HFFc6 (cell line): ENCODE results near the gene GRB2. TPM values are rescaled to one million over a fixed set of nuclear protein-coding genes. Genes with fewer than 3 reads are reported as not detected.

ENCODE experiments used
- DNase-seq: peaks from one replicate; pipeline ENCODE4 v3.0.0-alpha.2; 2018
- H3K27ac Mint-ChIP-seq: 2 replicates; pipeline ENCODE4 v1.8.0; 2020; ENCODE audit warnings: mild to moderate bottlenecking, mixed read lengths
- H3K27me3 Mint-ChIP-seq: 2 replicates; pipeline ENCODE4 v1.8.0; 2021; ENCODE audit warnings: mild to moderate bottlenecking, moderate library complexity, mixed read lengths; ENCODE audit not compliant: insufficient read depth
- H3K36me3 Mint-ChIP-seq: 2 replicates; pipeline ENCODE4 v1.8.0; 2021; ENCODE audit warnings: low read depth, mixed read lengths
- H3K4me1 Mint-ChIP-seq: 2 replicates; pipeline ENCODE4 v1.8.0; 2020; ENCODE audit warnings: low read depth, mixed read lengths
- H3K4me3 Mint-ChIP-seq: 2 replicates; pipeline ENCODE4 v1.8.0; 2020; ENCODE audit warnings: mild to moderate bottlenecking, moderate library complexity, mixed read lengths
- H3K9me3 Mint-ChIP-seq: 2 replicates; pipeline ENCODE4 v1.8.0; 2020; ENCODE audit warnings: mild to moderate bottlenecking, mixed read lengths
- CTCF ChIP-seq: fragments of 200-600 bp; sonication (generic); IDR thresholded peaks from 2 replicates; pipeline ENCODE4 v1.5.0; 2021; ENCODE audit warnings: antibody characterized with exemption, mild to moderate bottlenecking
- total RNA-seq, 6 experiments: library from RNA; stranded (reverse); fragmentation: NEBNext Ultra II Directional; extraction: Animal tissue kit (Norgen Biotek cat#: 25700); gene quantifications; 2 replicates in 1 of 6; 3 replicates in 5 of 6; pipeline ENCODE4 v1.2.3, GENCODE V29; 2021

GRB2 gene
- total RNA-seq, 6 experiments from 2014 or later: 104 to 138 (median 116) TPM

GRCh38 chr17:75273977-75274708 is 131.3 kb downstream of the GRB2 start:
- peak overlapping the region; percentile 27 for H3K27ac Mint-ChIP-seq
- peak; percentile 70 for DNase-seq
- no peaks in the 10 kb centered on the region for H3K36me3 Mint-ChIP-seq
- H3K27me3 Mint-ChIP-seq: no peaks in the 10 kb centered on the region
- no peak overlapping the region for H3K4me3 Mint-ChIP-seq
- peaks cover 52% of the 10 kb centered on the region for H3K4me1 Mint-ChIP-seq
- TF ChIP-seq CTCF: no peak
- H3K9me3 Mint-ChIP-seq: no peaks in the 10 kb centered on the region

GRCh38 chr17:75272848-75273184 is 132.7 kb downstream of the GRB2 start:
- Mint-ChIP-seq H3K9me3 (no peaks in the 10 kb centered on the region), H3K36me3 (no peaks in the 10 kb centered on the region), H3K27ac (peak overlapping the region; percentile 25; the same call in 1 of the 2 replicates), H3K4me1 (peaks cover 48% of the 10 kb centered on the region), H3K4me3 (peak overlapping the region; percentile 5), H3K27me3 (no peaks in the 10 kb centered on the region)
- no peak for TF ChIP-seq CTCF
- DNase-seq: no peak

- H3K27ac Mint-ChIP-seq: peak overlapping the region; percentile 38
- peak overlapping the region; percentile 75 for H3K4me3 Mint-ChIP-seq
- no peaks in the 10 kb centered on the region for H3K36me3 Mint-ChIP-seq
- no peaks in the 10 kb centered on the region for H3K27me3 Mint-ChIP-seq
- peaks cover 42% of the 10 kb centered on the region for H3K4me1 Mint-ChIP-seq
- DNase-seq: peak; percentile 68
- H3K9me3 Mint-ChIP-seq: no peaks in the 10 kb centered on the region
- TF ChIP-seq CTCF: peak; percentile 15; the same call in 1 of the 2 replicates
Observed at GRCh38 chr17:75271955-75272847, 133.3 kb downstream of the GRB2 start.

DNA sequence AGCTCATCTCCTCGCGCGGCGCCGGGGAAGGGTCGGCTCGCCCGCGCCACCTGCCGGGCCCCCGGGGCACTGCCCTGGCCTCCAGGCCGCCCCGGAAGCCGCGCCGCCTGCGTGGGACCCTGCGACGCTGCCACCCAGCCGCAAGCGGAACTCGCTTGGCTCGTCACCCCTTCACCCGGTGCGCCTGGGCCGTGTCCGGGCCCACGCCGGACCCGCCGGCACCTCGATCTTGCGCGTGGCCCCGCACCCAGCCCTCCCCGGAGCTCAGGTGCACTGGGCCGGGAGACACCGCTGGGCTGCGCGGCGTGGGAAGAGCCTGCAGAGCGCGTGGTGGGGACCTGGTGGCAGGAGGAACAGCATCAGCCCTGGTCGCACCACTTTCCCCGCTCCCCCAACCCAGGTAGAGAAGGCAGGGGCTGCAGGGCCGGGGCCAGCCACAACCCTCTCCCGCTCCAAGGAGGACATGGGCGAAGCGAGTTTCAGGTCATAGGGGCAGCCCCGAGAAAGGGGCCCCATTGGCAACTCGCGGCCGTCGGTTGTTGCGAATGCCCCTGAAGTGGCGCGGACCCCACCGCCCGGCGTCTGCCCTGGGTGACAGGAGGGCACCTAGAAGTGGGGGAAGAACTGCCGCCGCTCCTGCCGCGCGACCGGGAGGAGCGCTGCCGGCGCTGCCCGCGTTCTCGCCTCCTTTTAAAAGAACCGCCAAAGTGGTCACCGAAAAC is 134.1 kb downstream of the GRB2 start:
- peak overlapping the region; percentile 38 for H3K27ac Mint-ChIP-seq
- TF ChIP-seq CTCF: peak; percentile 77

DNA sequence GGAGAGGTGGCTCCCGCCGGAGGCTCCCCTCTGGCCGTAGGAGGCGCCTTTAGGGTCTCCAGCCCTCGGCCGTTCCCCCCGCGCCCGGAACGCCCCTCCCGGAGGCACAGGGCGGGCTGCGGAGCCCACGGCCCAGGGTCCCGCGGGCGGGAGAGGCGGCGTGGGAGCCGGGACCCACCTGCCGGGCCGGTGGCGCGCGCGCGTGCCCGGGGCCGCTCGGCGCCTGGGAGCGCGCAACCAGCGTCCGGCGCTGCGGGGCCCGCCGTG is 134.6 kb downstream of the GRB2 start, which contains the start of gene MIF4GD:
TSS of gene MIF4GD (minus strand) at position 266 of the 267 bp plus-strand sequence. CDS start 1,036 bp downstream, outside the sequence.
- H3K36me3 Mint-ChIP-seq: 0 out of 2 replicates have a peak, but pooled peaks cover 6% of the 10 kb centered on the region
- H3K27ac Mint-ChIP-seq: peak within 1 kb of the TSS; percentile 62
- H3K4me1 Mint-ChIP-seq: peaks cover 40% of the 10 kb centered on the region
- H3K27me3 Mint-ChIP-seq: no peaks in the 10 kb centered on the region
- no peaks in the 10 kb centered on the region for H3K9me3 Mint-ChIP-seq
- TF ChIP-seq CTCF: no peak
- no peak for DNase-seq
- H3K4me3 Mint-ChIP-seq: peak within 1 kb of the TSS; percentile 83

More for the DNA sequence above, 134.1 kb downstream of the GRB2 start:
- Mint-ChIP-seq H3K4me1 (peaks cover 40% of the 10 kb centered on the region), H3K4me3 (peak overlapping the region; percentile 75), H3K27me3 (no peaks in the 10 kb centered on the region), H3K9me3 (no peaks in the 10 kb centered on the region), H3K36me3 (0 out of 2 replicates have a peak, but pooled peaks cover 2% of the 10 kb centered on the region)
- peak; percentile 36 for DNase-seq
